T-helper 2 cell treated with Interferon-gamma antibody and Interleukin-4, amounts not matched to agents 100 ng/mL and 5 ng/mL, for 36 hours (primary cell): ENCODE measurements around the gene ZNF808. TPM values are rescaled to one million over a fixed set of nuclear protein-coding genes. Genes with fewer than 3 reads are reported as not detected.
"Not testable (repeated sequence)": the region's sequence is repeated elsewhere in the genome, so short reads cannot be mapped to it uniquely, and the experiment has no call there.

ENCODE experiments used
- intact Hi-C: fragments of 100-400 bp; cut with micrococcal nuclease; formaldehyde crosslinking; loops from one replicate; pipeline ENCODE4 v1.15.1; 2023
- total RNA-seq: library from RNA; stranded (reverse); gene quantifications from 2 replicates; pipeline ENCODE4 v1.2.3, GENCODE V29; 2022

ZNF808 gene
- total RNA-seq, 1 donor from 2014 or later = 27.2 TPM

- intact Hi-C loops = no loop called here
Observed at GRCh38 chr19:52592301-52592700, 64.8 kb downstream of the ZNF808 start.

- intact Hi-C loops = not testable (repeated sequence)
Observed at GRCh38 chr19:52593441-52593840, 66.0 kb downstream of the ZNF808 start.

- intact Hi-C loops = no loop called here
Observed at GRCh38 chr19:52599241-52599640, 71.8 kb downstream of the ZNF808 start.

- intact Hi-C loops = loop anchor here (1.0 to 2.0 kb wide), 4 partner anchors 30 to 90 kb away; partner anchors contain the start of genes ZNF701, ZNF808 and ZNF83
Observed at GRCh38 chr19:52600639-52601024, 73.2 kb downstream of the ZNF808 start.

GRCh38 chr19:52601025-52601973 is 73.8 kb downstream of the ZNF808 start:
- intact Hi-C loops = loop anchor here (1.0 to 2.0 kb wide), 4 partner anchors 31 to 89 kb away; partner anchors contain the start of genes ZNF701, ZNF808 and ZNF83

GRCh38 chr19:52601974-52602366 is 74.5 kb downstream of the ZNF808 start:
- intact Hi-C loops = loop anchor here (1.0 to 2.0 kb wide), 4 partner anchors 32 to 88 kb away; partner anchors contain the start of genes ZNF701, ZNF808 and ZNF83

GRCh38 chr19:52602941-52603340 is 75.5 kb downstream of the ZNF808 start:
- intact Hi-C loops = no loop called here

- intact Hi-C loops = no loop called here
Observed at GRCh38 chr19:52603558-52604207, 76.2 kb downstream of the ZNF808 start.

Other genes with a start within 250 kb of the ZNF808 start
- 15.0 and 16.5 TPM in 2 replicates for gene ZNF480, start 230.5 kb upstream of the ZNF808 start, total RNA-seq
- 0.59 and 1.0 TPM in 2 replicates for gene ZNF610, start 191.4 kb upstream of the ZNF808 start, total RNA-seq
- gene ZNF880, start 157.7 kb upstream of the ZNF808 start, total RNA-seq = 7.7 and 10.7 TPM in 2 replicates
- 9.8 and 10.8 TPM in 2 replicates for gene ZNF528, start 129.8 kb upstream of the ZNF808 start, total RNA-seq
- not detected in 2 replicates for gene ZNF534, start 98.5 kb upstream of the ZNF808 start, total RNA-seq
- gene ZNF578, start 74.1 kb upstream of the ZNF808 start, total RNA-seq = 0.20 and 0.36 TPM in 2 replicates
- 23.7 and 24.5 TPM in 2 replicates for gene ZNF701, start 42.6 kb downstream of the ZNF808 start, total RNA-seq
- 37.7 and 43.1 TPM in 2 replicates for gene ZNF83, start 110.7 kb downstream of the ZNF808 start, total RNA-seq
- 29.3 and 29.6 TPM in 2 replicates for gene ZNF611, start 207.4 kb downstream of the ZNF808 start, total RNA-seq